Peyer's patch (tissue), 4 donors: ENCODE results near the gene NOL4L. TPM values are rescaled to one million over a fixed set of nuclear protein-coding genes. Genes with fewer than 3 reads are reported as not detected.

Source experiments
- DNase-seq, 3 donors: peaks; one replicate each; pipeline ENCODE4 v3.0.0-alpha.2; 2017 to 2019
- H3K27ac ChIP-seq, 4 donors: fragments of 200-600 bp; sonication (generic); one replicate each; pipeline ENCODE4 v1.5.1; 2016 to 2019
- H3K27me3 ChIP-seq, 2 donors: fragments of 200-600 bp; sonication (generic); one replicate each; pipeline ENCODE4 v1.5.1; 2019
- H3K36me3 ChIP-seq, 3 donors: fragments of 200-600 bp; sonication (generic); one replicate each; pipeline ENCODE4 v1.5.1; 2016 to 2019
- H3K4me1 ChIP-seq, 4 donors: fragments of 200-600 bp; sonication (generic); one replicate each; pipeline ENCODE4 v1.5.1; 2016 to 2019
- H3K4me3 ChIP-seq, 4 donors: fragments of 200-600 bp; sonication (generic); 1 replicate in 3 of 4; 2 replicates in 1 of 4; pipeline ENCODE4 v1.5.1; 2016 to 2019; ENCODE audit warnings: mild to moderate bottlenecking in 1 of 4
- H3K9me3 ChIP-seq, 4 donors: fragments of 200-600 bp; sonication (generic); one replicate each; pipeline ENCODE4 v1.5.1; 2016 to 2019; ENCODE audit warnings: mild to moderate bottlenecking in 1 of 4
- CTCF ChIP-seq, 6 experiments: fragments of 450-650 bp in 4 of 6; fragments of 200-600 bp in 2 of 6; sonication (generic) in 1 of 6; IDR thresholded peaks; one replicate each; pipeline ENCODE4 v1.5.1; 2017 to 2019; ENCODE audit warnings: antibody characterized with exemption in 6 of 6, mild to moderate bottlenecking in 3 of 6, moderate library complexity in 1 of 6
- POLR2A ChIP-seq, 2 donors: fragments of 450-650 bp; IDR thresholded peaks; one replicate each; pipeline ENCODE4 v1.5.1; 2017; ENCODE audit warnings: antibody characterized with exemption in 2 of 2, mild to moderate bottlenecking in 2 of 2, moderate library complexity in 2 of 2
- total RNA-seq, 4 donors: library from RNA; depleted of rRNA; stranded (reverse); fragments of >200 nt; gene quantifications; one replicate each; pipeline ENCODE4 v1.1.0, GENCODE V29; 2016

NOL4L gene
- total RNA-seq, 4 donors from 2014 or later = 44.6 to 134 (median 109) TPM

- peak in 2 of 3 donors; percentile 80 to 90 for DNase-seq
- peak overlapping the region in 1 of 4 donors; percentile 6 for H3K4me3 ChIP-seq
- no peaks in the 10 kb centered on the region for H3K27me3 ChIP-seq
- no peaks in the 10 kb centered on the region for H3K9me3 ChIP-seq
- peak overlapping the region; percentile 70 to 89 (median 85) for H3K27ac ChIP-seq
- peaks cover 5 to 45% (median 28%) of the 10 kb centered on the region in 4 donors for H3K4me1 ChIP-seq
- H3K36me3 ChIP-seq = no peaks in the 10 kb centered on the region
- TF ChIP-seq CTCF (IDR thresholded peaks at IDR 0.05) (no peak), POLR2A (IDR thresholded peaks at IDR 0.05) (peak in 1 of 2 donors; percentile 13)
Measured at GRCh38 chr20:32539817-32540675, 45.1 kb downstream of the NOL4L start.

GRCh38 chr20:32539026-32539816, 45.9 kb downstream of the NOL4L start:
- TF ChIP-seq CTCF (IDR thresholded peaks at IDR 0.05) (no peak), POLR2A (IDR thresholded peaks at IDR 0.05) (no peak)
- no peaks in the 10 kb centered on the region for H3K9me3 ChIP-seq
- H3K4me1 ChIP-seq = peaks cover 5 to 50% (median 29%) of the 10 kb centered on the region in 4 donors
- peak overlapping the region in 1 of 4 donors; percentile 12 for H3K4me3 ChIP-seq
- H3K27ac ChIP-seq = peak overlapping the region; percentile 70 to 89 (median 85)
- no peaks in the 10 kb centered on the region for H3K27me3 ChIP-seq
- no peak for DNase-seq
- no peaks in the 10 kb centered on the region for H3K36me3 ChIP-seq

GRCh38 chr20:32538526-32538939, 46.6 kb downstream of the NOL4L start:
- Histone ChIP-seq H3K27me3 (no peaks in the 10 kb centered on the region), H3K9me3 (no peaks in the 10 kb centered on the region), H3K4me1 (peaks cover 5 to 50% (median 29%) of the 10 kb centered on the region in 4 donors), H3K27ac (peak overlapping the region; percentile 70 to 89 (median 85)), H3K4me3 (peak overlapping the region in 1 of 4 donors; percentile 12), H3K36me3 (no peaks in the 10 kb centered on the region)
- no peak for DNase-seq
- TF ChIP-seq POLR2A (IDR thresholded peaks at IDR 0.05) (no peak), CTCF (IDR thresholded peaks at IDR 0.05) (no peak)

GRCh38 chr20:32537657-32538525, 47.2 kb downstream of the NOL4L start:
- no peak for TF ChIP-seq CTCF (IDR thresholded peaks at IDR 0.05)
- no peak for TF ChIP-seq POLR2A (IDR thresholded peaks at IDR 0.05)
- no peaks in the 10 kb centered on the region for H3K9me3 ChIP-seq
- DNase-seq = no peak
- no peaks in the 10 kb centered on the region for H3K27me3 ChIP-seq
- peak overlapping the region; percentile 70 to 89 (median 85) for H3K27ac ChIP-seq
- H3K4me3 ChIP-seq = peak overlapping the region in 3 of 4 donors; percentile 41 to 68 (median 65)
- H3K36me3 ChIP-seq = no peaks in the 10 kb centered on the region
- peaks cover 5 to 50% (median 29%) of the 10 kb centered on the region in 4 donors for H3K4me1 ChIP-seq
